A673 (cell line): ENCODE measurements around the gene SPINK9.

Source experiments
- EZH2 ChIP-seq: fragments of 200-600 bp; sonication (generic); IDR thresholded peaks from 2 replicates; pipeline ENCODE4 v1.6.1; 2017; ENCODE audit warnings: borderline replicate concordance, low read depth, mild to moderate bottlenecking, mixed read lengths, antibody characterized with exemption, low read length; ENCODE audit not compliant: poor library complexity, severe bottlenecking
- TF ChIP-seq, protein P1 (sequence below): fragments of 300-800, 200-600 bp; sonication (generic); conservative IDR thresholded peaks from 2 replicates; pipeline ENCODE4 v1.5.1; 2017; ENCODE audit warnings: low read depth, mild to moderate bottlenecking, antibody characterized with exemption, low read length, moderate library complexity, mixed read lengths

DNA sequence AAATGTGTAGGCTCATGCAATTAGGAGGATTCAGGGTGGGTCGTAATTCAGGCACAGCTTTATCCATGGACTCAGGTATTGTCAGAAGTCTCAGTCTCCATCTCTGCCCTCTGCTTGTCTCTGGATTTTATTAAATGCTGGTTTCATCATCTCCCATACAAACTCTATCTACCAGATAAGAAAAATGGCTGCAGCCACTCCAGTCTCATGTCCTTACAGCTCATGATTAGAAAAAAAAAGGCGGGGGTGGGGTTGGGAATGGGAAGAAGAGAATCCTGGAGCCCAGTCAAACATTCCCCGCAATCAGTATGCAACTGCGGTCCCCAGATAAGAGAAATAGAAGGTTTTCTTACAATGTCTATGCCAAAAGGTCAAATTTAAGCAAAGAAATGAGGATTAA is 40.8 kb downstream of the SPINK9 start:
- TF ChIP-seq EZH2 = no peak
- TF ChIP-seq, protein P1, sequence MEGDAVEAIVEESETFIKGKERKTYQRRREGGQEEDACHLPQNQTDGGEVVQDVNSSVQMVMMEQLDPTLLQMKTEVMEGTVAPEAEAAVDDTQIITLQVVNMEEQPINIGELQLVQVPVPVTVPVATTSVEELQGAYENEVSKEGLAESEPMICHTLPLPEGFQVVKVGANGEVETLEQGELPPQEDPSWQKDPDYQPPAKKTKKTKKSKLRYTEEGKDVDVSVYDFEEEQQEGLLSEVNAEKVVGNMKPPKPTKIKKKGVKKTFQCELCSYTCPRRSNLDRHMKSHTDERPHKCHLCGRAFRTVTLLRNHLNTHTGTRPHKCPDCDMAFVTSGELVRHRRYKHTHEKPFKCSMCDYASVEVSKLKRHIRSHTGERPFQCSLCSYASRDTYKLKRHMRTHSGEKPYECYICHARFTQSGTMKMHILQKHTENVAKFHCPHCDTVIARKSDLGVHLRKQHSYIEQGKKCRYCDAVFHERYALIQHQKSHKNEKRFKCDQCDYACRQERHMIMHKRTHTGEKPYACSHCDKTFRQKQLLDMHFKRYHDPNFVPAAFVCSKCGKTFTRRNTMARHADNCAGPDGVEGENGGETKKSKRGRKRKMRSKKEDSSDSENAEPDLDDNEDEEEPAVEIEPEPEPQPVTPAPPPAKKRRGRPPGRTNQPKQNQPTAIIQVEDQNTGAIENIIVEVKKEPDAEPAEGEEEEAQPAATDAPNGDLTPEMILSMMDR = no peak
